Measurements from ENCODE around the gene FSCN2.

The FSCN2 gene

GRCh38 chr17:81534157-81535006 is 6.2 kb downstream of the FSCN2 start:
- TF ChIP-seq ARNTL (CRISPR knock-in tag; IDR thresholded peaks at IDR 0.05; ENCODE audit: borderline replicate concordance, low read depth), result no peak
- no peak for TF ChIP-seq ZFP30 (CRISPR knock-in tag; IDR thresholded peaks at IDR 0.05)
- TF ChIP-seq CSDC2 (CRISPR knock-in tag; IDR thresholded peaks at IDR 0.05), result no peak
- no peak for TF ChIP-seq ZC3H10 (CRISPR knock-in tag; IDR thresholded peaks at IDR 0.05)
- TF ChIP-seq BACH2 (CRISPR knock-in tag; IDR thresholded peaks at IDR 0.05; ENCODE audit: borderline replicate concordance), result no peak
- TF ChIP-seq, protein P1, sequence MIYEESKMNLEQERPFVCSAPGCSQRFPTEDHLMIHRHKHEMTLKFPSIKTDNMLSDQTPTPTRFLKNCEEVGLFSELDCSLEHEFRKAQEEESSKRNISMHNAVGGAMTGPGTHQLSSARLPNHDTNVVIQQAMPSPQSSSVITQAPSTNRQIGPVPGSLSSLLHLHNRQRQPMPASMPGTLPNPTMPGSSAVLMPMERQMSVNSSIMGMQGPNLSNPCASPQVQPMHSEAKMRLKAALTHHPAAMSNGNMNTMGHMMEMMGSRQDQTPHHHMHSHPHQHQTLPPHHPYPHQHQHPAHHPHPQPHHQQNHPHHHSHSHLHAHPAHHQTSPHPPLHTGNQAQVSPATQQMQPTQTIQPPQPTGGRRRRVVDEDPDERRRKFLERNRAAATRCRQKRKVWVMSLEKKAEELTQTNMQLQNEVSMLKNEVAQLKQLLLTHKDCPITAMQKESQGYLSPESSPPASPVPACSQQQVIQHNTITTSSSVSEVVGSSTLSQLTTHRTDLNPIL (CRISPR knock-in tag; IDR thresholded peaks at IDR 0.05; ENCODE audit: low read depth), result no peak
- TF ChIP-seq PPARA (CRISPR knock-in tag; IDR thresholded peaks at IDR 0.05; ENCODE audit: borderline replicate concordance), result no peak
- TF ChIP-seq TOX (CRISPR knock-in tag; IDR thresholded peaks at IDR 0.05; ENCODE audit: borderline replicate concordance), result no peak
- ATAC-seq, result peak; percentile 46

DNA sequence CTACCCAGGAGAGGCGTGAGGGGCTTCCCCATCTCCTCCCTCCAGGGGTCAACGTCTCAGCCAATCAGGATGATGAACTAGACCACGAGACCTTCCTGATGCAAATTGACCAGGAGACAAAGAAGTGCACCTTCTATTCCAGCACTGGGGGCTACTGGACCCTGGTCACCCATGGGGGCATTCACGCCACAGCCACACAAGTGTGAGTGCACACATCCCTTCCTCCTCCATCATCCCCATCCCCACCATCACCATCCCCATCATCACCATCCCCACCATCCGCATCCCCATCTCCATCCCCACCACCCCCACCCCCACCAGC is 6.8 kb downstream of the FSCN2 start:
- ATAC-seq, result no peak
- TF ChIP-seq ZFP30 (CRISPR knock-in tag; IDR thresholded peaks at IDR 0.05) (no peak), RARB (CRISPR knock-in tag; IDR thresholded peaks at IDR 0.05) (no peak), ZFP3 (CRISPR knock-in tag; IDR thresholded peaks at IDR 0.05) (no peak), GLIS3 (CRISPR knock-in tag; IDR thresholded peaks at IDR 0.05) (no peak), ISL1 (CRISPR knock-in tag; IDR thresholded peaks at IDR 0.05) (no peak), ZNF565 (CRISPR knock-in tag; conservative IDR thresholded peaks at IDR 0.05; ENCODE audit: low read depth) (no peak), TCF4 (CRISPR knock-in tag; IDR thresholded peaks at IDR 0.05; ENCODE audit: borderline replicate concordance) (no peak), PPARA (CRISPR knock-in tag; IDR thresholded peaks at IDR 0.05; ENCODE audit: borderline replicate concordance) (no peak), ZC3H10 (CRISPR knock-in tag; IDR thresholded peaks at IDR 0.05) (no peak), TOX (CRISPR knock-in tag; IDR thresholded peaks at IDR 0.05; ENCODE audit: borderline replicate concordance) (no peak), TSHZ2 (CRISPR knock-in tag; IDR thresholded peaks at IDR 0.05) (no peak), ARNTL (CRISPR knock-in tag; IDR thresholded peaks at IDR 0.05; ENCODE audit: borderline replicate concordance, low read depth) (no peak)

- TF ChIP-seq ZC3H10 (CRISPR knock-in tag; IDR thresholded peaks at IDR 0.05) (no peak), SNAI2 (CRISPR knock-in tag; IDR thresholded peaks at IDR 0.05) (no peak), ZNF8 (CRISPR knock-in tag; IDR thresholded peaks at IDR 0.05) (no peak), BACH2 (CRISPR knock-in tag; IDR thresholded peaks at IDR 0.05; ENCODE audit: borderline replicate concordance) (no peak), ZFP30 (CRISPR knock-in tag; IDR thresholded peaks at IDR 0.05) (no peak), RARB (CRISPR knock-in tag; IDR thresholded peaks at IDR 0.05) (no peak), CSDC2 (CRISPR knock-in tag; IDR thresholded peaks at IDR 0.05) (no peak), ZNF70 (CRISPR knock-in tag; IDR thresholded peaks at IDR 0.05) (no peak)
- TF ChIP-seq, protein P1 (CRISPR knock-in tag; IDR thresholded peaks at IDR 0.05; ENCODE audit: low read depth), result no peak
- TF ChIP-seq, protein P2, sequence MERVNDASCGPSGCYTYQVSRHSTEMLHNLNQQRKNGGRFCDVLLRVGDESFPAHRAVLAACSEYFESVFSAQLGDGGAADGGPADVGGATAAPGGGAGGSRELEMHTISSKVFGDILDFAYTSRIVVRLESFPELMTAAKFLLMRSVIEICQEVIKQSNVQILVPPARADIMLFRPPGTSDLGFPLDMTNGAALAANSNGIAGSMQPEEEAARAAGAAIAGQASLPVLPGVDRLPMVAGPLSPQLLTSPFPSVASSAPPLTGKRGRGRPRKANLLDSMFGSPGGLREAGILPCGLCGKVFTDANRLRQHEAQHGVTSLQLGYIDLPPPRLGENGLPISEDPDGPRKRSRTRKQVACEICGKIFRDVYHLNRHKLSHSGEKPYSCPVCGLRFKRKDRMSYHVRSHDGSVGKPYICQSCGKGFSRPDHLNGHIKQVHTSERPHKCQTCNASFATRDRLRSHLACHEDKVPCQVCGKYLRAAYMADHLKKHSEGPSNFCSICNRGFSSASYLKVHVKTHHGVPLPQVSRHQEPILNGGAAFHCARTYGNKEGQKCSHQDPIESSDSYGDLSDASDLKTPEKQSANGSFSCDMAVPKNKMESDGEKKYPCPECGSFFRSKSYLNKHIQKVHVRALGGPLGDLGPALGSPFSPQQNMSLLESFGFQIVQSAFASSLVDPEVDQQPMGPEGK (CRISPR knock-in tag; IDR thresholded peaks at IDR 0.05; ENCODE audit: borderline replicate concordance), result no peak
- TF ChIP-seq, protein P3, sequence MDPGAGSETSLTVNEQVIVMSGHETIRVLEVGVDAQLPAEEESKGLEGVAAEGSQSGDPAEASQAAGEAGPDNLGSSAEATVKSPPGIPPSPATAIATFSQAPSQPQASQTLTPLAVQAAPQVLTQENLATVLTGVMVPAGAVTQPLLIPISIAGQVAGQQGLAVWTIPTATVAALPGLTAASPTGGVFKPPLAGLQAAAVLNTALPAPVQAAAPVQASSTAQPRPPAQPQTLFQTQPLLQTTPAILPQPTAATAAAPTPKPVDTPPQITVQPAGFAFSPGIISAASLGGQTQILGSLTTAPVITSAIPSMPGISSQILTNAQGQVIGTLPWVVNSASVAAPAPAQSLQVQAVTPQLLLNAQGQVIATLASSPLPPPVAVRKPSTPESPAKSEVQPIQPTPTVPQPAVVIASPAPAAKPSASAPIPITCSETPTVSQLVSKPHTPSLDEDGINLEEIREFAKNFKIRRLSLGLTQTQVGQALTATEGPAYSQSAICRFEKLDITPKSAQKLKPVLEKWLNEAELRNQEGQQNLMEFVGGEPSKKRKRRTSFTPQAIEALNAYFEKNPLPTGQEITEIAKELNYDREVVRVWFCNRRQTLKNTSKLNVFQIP (CRISPR knock-in tag; IDR thresholded peaks at IDR 0.05; ENCODE audit: borderline replicate concordance, low read depth), result no peak
- ATAC-seq, result no peak
These were observed 7.5 kb downstream of the FSCN2 start for GRCh38 chr17:81535480-81536298.
